Activated CD4-positive, alpha-beta T cell treated with anti-CD3 and anti-CD28 coated beads, Interleukin-2, Interleukin-6, amounts not matched to agents 100 ng/mL and 50 ng/mL, durations not matched to agents 16 hours and 8 hours (primary cell): Measurements from ENCODE around the gene KCNIP4.
"Not testable (repeated sequence)": the region's sequence is repeated elsewhere in the genome, so short reads cannot be mapped to it uniquely, and the experiment has no call there.

Source experiments
- DNase-seq: peaks from one replicate; pipeline ENCODE4 v3.0.0-alpha.2; 2020

KCNIP4 gene

DNA sequence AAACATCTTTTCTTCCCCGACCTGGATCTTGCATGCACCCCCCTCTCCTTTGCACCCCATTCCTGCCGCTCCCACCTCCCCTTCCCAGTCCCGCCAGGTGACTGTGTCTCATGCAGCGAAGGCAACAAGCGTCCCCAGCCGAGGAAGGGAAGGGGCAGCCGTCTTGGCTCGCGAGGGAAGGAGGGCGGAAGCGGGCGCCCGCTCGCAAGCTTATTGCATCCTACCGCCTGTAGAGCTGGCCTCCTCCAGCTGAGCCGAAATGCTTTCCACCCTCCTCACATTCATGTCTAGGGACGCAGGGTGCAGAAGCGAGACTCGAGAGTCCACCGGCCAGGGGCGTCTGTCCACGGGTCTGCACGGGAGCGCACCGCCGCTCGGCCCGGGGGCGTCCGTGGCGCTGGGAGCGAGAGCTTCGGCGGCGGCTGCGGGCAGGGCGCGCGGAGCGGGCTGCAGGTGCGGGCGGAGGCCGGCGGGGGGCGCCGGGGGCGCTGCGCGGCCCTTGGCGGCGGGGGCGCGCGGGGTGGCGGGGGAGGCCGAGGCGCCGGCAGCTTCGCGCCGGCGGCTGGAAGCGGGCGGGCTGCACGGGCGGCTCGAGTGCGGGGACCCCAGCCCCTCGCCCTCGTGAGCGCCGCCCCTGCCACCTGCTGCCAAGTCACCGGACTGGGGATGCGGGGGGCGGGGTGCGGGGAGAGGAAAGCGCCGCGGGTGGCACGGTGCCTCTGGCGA, at the start of gene KCNIP4:
KCNIP4 (minus strand) TSS at position 426 of the 726 bp plus-strand sequence.
- no peak for DNase-seq

GRCh38 chr4:21996618-21997017, 48.0 kb upstream of the KCNIP4 start:
- not testable (repeated sequence) for DNase-seq

DNA sequence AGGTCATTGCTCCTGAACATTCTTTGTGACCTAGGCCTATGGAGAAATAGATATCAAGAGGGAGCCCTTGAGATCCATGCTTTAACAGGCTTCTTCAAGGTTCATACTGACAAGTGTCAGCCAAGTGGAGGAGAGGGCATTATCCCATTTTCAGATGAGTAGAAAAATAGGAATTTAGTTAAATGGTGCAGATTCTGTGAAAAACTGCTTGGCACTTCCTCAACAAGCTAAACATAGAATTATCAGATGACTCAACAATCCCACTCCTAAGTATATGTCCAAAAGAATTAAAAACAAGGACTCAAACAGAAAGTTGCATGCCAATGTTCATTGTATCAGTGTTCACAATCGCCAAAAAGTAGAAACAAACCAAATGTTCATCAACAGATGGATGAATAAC, 43.8 kb upstream of the KCNIP4 start:
- DNase-seq, result no peak

GRCh38 chr4:21991562-21991961, 43.0 kb upstream of the KCNIP4 start:
- DNase-seq, result no peak

DNA sequence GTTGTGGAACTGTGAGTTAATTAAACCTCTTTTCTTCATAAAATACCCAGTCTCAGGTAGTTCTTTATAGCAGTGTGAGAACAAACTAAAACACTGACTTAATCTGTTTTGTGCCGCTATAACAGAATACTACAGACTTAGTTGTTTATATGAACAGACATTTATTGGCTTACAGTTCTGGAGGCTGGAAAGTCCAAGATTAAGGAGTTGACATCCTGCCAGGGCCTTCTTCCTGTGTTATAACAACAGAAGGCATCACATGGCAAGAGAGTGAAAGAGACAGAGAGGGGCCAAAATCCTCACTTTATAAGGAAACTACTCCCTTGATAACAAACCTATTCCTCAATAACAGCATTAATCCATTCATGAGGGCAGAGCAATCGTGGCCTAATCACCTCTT, 42.5 kb upstream of the KCNIP4 start:
- DNase-seq, result no peak

GRCh38 chr4:21989351-21989750, 40.8 kb upstream of the KCNIP4 start:
- DNase-seq, result no peak

- no peak for DNase-seq
Observed at GRCh38 chr4:21986307-21986706, 37.7 kb upstream of the KCNIP4 start.

- no peak for DNase-seq
Observed at GRCh38 chr4:21982087-21982486, 33.5 kb upstream of the KCNIP4 start.

DNA sequence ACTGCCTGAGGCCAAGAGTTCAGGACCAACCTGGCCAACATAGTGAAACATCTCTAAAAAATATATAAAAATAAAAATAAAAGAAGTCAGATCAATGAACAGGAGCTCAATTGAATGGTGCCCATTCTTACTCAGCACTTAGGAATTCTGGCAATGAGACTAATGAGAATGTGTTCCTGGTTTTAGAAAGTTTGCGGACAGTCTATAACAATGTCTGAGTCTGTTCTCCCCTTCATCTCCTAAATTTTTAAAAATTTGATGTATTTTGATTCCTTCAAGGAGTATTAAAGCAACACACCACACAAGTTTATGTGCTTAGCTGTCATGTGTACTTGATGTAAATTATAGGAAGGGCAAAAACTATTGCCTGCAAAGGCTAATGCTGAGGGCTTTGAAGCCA, 30.6 kb upstream of the KCNIP4 start:
- no peak for DNase-seq

GRCh38 chr4:21976166-21976565, 27.6 kb upstream of the KCNIP4 start:
- DNase-seq, result no peak

GRCh38 chr4:21973850-21974249, 25.3 kb upstream of the KCNIP4 start:
- DNase-seq, result no peak

DNA sequence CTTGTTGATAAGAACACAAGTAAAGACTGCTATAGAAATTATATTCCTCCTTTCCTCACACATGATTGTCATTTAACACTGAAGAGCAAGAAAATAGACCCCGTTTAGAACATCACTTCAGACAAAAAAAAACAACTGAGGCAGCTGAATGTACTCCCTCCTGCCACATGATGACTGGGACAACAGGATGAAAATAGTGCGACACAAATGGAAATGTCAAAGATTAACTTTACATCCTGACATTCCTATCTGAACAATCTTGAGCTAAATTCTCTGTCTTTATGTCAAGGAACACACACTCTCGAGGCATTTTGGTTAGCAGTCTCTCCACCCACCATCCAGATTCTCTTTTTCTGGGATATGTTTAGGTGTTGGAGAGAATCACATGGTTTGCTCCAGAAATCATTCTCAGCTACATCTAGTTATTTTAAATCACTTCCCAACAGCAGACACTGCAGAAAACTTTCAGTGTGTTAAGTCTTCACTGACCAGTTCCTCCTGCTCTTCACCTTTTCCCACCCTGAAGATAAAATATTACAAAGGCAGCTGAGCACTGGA, 16.3 kb upstream of the KCNIP4 start:
- DNase-seq, result no peak

GRCh38 chr4:21962691-21963090, 14.1 kb upstream of the KCNIP4 start:
- no peak for DNase-seq

DNA sequence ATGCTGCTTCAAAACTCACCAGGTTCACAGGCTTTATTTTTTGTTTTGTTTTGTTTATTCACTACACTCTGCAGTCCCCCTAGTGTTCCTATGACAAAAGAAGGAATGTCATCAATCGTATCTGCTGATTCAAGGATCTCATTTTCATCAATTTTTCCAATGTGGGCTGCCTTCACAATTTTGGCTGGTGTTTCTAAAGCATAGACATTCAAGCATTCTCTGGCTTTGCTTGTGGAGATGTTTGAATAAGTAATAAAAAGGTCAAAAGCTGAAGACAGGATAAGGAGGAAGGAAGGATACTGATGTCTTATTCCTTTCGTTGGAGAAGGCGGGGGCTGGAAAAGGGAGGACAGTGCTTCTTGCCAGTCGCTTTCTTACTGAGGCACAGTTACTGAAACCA, 12.2 kb upstream of the KCNIP4 start:
- DNase-seq, result no peak

DNA sequence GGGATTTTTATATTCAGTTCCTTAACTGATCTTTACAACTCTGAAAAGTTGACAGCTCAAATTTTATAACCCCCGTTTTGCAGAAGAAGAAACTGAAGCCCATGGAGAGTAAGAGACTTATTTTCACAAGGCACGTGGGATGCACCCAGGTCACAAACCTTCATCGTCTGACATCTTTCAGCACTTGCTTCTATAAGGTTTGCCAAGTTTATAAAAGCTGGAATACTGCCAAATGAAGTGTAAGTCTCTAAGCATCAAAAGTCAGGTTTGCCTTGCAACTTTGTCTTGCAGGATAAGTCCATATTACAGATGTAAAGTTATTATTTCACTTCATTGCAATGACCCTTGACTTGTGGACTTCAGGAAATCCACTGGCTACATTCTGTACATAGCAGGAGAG, 6.3 kb upstream of the KCNIP4 start:
- no peak for DNase-seq

DNA sequence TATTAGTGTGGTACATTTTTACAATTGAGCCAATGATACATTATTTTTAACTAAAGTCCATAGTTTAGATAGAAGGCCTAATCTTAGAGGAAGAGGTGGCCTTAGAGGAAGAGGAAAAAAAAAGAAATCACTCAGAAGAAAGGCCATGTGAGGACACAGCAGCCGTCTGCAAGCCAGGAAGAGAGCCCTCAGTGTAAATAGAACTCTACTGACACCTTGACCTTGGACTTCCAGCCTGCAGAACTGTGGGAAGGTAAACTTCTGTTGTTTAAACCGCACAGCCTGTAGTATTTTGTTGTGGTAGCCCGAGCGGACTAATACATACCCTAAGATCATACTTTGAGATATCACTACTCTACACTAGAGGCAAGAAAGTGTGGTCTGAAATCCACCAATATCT, 5.1 kb upstream of the KCNIP4 start:
- no peak for DNase-seq

GRCh38 chr4:21952549-21952948, 4.0 kb upstream of the KCNIP4 start:
- no peak for DNase-seq

DNA sequence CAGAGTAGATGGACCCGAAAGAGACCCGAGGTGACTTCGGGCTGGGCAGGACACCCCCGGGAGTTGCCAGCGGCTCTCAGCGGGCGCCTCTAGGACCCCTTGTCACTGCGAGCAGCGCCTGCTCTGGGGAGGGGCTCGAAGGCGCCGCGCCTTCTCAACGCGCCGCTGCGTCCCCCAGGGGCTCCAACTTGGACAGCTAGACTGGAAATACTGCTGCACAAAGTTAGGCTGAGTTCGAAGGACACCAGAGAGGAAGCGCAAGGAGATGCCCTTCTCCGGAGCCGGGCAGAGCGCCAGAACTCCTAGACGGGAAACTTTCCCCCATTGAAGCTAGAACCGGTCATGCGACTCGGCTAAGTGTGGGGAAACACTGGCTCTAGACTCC, 493 bp upstream of the KCNIP4 start:
- no peak for DNase-seq

- DNase-seq, result no peak
Observed at GRCh38 chr4:21947791-21948346, 703 bp downstream of the KCNIP4 start.

- DNase-seq, result no peak
Observed at GRCh38 chr4:21946858-21947257, 1.7 kb downstream of the KCNIP4 start.

GRCh38 chr4:21921526-21922180, 26.9 kb downstream of the KCNIP4 start:
- no peak for DNase-seq

- DNase-seq, result no peak
Observed at GRCh38 chr4:21915761-21916160, 32.8 kb downstream of the KCNIP4 start.

- no peak for DNase-seq
Observed at GRCh38 chr4:21901831-21902230, 46.7 kb downstream of the KCNIP4 start.

DNA sequence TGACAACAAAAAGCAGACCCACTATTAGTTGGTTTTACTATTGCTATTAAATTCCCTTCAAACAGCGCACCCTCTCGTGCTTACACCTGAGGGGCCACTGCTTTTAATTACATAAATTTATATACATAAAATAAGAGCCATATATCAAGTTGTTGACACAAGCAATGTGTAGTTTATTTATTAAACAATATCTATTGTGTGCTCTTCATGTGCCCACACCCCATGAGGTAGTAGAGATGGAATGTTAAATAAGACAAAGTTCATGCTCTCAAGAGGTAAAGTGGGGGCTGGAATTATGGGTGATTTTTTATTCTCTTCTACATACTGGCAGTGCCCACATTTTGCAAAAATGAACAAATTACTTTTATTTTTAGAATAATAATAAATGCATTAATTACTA, 47.3 kb downstream of the KCNIP4 start:
- DNase-seq, result no peak
